ENCODE data around the gene PPP2R1B.

GRCh38 chr11:111782109-111782741 lies 16.0 kb upstream of the PPP2R1B start:
- no peak for TF ChIP-seq CTCF (IDR thresholded peaks at IDR 0.05)
- no peak for TF ChIP-seq EP300 (IDR thresholded peaks at IDR 0.05)

Measured in upper lobe of left lung (tissue), 4 donors.